ENCODE measurements around the gene BCKDHA.

Gene BCKDHA

GRCh38 chr19:41413947-41414346 lies 16.3 kb downstream of the BCKDHA start:
- no peak overlapping the region for H3K4me3 ChIP-seq (ENCODE audit: insufficient read depth, low read length, poor library complexity, severe bottlenecking)
- H2AFZ ChIP-seq (ENCODE audit: low read depth, low read length, severe bottlenecking), result no peak overlapping the region
- H3K36me3 ChIP-seq (ENCODE audit: low read length), result no peaks in the 10 kb centered on the region
- no peak overlapping the region for H3K27ac ChIP-seq (ENCODE audit: low read depth, low read length)
- H3F3A ChIP-seq (ENCODE audit: insufficient read depth), result no peaks in the 10 kb centered on the region
- no peak overlapping the region for H3K4me2 ChIP-seq (ENCODE audit: low read depth, low read length, poor library complexity, severe bottlenecking)
- H3K9me2 ChIP-seq (replicated peaks; ENCODE audit: insufficient read depth, low read length), result no peaks in the 10 kb centered on the region
- H3K9me3 ChIP-seq (ENCODE audit: insufficient read depth, low read length), result no peaks in the 10 kb centered on the region
- no peaks in the 10 kb centered on the region for H3K27me3 ChIP-seq (ENCODE audit: low read length)
- TF ChIP-seq EZH2phosphoT487 (conservative IDR thresholded peaks at IDR 0.05; ENCODE audit: low read length) (no peak), CTCF (IDR thresholded peaks at IDR 0.05; ENCODE audit: insufficient read depth, low read length, poor library complexity, severe bottlenecking) (no peak)
- no peaks in the 10 kb centered on the region for H3K79me2 ChIP-seq (ENCODE audit: insufficient read depth, low read length)
- no peak overlapping the region for H3K9ac ChIP-seq (ENCODE audit: low read length)
- no peaks in the 10 kb centered on the region for H4K20me1 ChIP-seq (ENCODE audit: low read depth, low read length)

- TF ChIP-seq EZH2phosphoT487 (conservative IDR thresholded peaks at IDR 0.05; ENCODE audit: low read length) (no peak), CTCF (IDR thresholded peaks at IDR 0.05; ENCODE audit: insufficient read depth, low read length, poor library complexity, severe bottlenecking) (no peak)
- no peak overlapping the region for H3K4me3 ChIP-seq (ENCODE audit: insufficient read depth, low read length, poor library complexity, severe bottlenecking)
- H3K4me2 ChIP-seq (ENCODE audit: low read depth, low read length, poor library complexity, severe bottlenecking), result no peak overlapping the region
- H3K36me3 ChIP-seq (ENCODE audit: low read length), result no peaks in the 10 kb centered on the region
- H3K27ac ChIP-seq (ENCODE audit: low read depth, low read length), result no peak overlapping the region
- H3K9ac ChIP-seq (ENCODE audit: low read length), result no peak overlapping the region
- no peaks in the 10 kb centered on the region for H3F3A ChIP-seq (ENCODE audit: insufficient read depth)
- H3K27me3 ChIP-seq (ENCODE audit: low read length), result no peaks in the 10 kb centered on the region
- H2AFZ ChIP-seq (ENCODE audit: low read depth, low read length, severe bottlenecking), result no peak overlapping the region
- no peaks in the 10 kb centered on the region for H3K9me2 ChIP-seq (replicated peaks; ENCODE audit: insufficient read depth, low read length)
- H3K9me3 ChIP-seq (ENCODE audit: insufficient read depth, low read length), result no peaks in the 10 kb centered on the region
- no peaks in the 10 kb centered on the region for H4K20me1 ChIP-seq (ENCODE audit: low read depth, low read length)
- H3K79me2 ChIP-seq (ENCODE audit: insufficient read depth, low read length), result no peaks in the 10 kb centered on the region
Observed at GRCh38 chr19:41414461-41414860, 16.8 kb downstream of the BCKDHA start.

- Histone ChIP-seq H3K27ac (ENCODE audit: low read depth, low read length) (no peak overlapping the region), H3K27me3 (ENCODE audit: low read length) (no peaks in the 10 kb centered on the region), H3K4me3 (ENCODE audit: insufficient read depth, low read length, poor library complexity, severe bottlenecking) (no peak overlapping the region), H3F3A (ENCODE audit: insufficient read depth) (no peaks in the 10 kb centered on the region), H3K9me2 (replicated peaks; ENCODE audit: insufficient read depth, low read length) (no peaks in the 10 kb centered on the region), H2AFZ (ENCODE audit: low read depth, low read length, severe bottlenecking) (no peak overlapping the region), H3K79me2 (ENCODE audit: insufficient read depth, low read length) (no peaks in the 10 kb centered on the region), H4K20me1 (ENCODE audit: low read depth, low read length) (no peaks in the 10 kb centered on the region), H3K9me3 (ENCODE audit: insufficient read depth, low read length) (no peaks in the 10 kb centered on the region), H3K9ac (ENCODE audit: low read length) (no peak overlapping the region), H3K36me3 (ENCODE audit: low read length) (no peaks in the 10 kb centered on the region), H3K4me2 (ENCODE audit: low read depth, low read length, poor library complexity, severe bottlenecking) (no peak overlapping the region)
- TF ChIP-seq CTCF (IDR thresholded peaks at IDR 0.05; ENCODE audit: insufficient read depth, low read length, poor library complexity, severe bottlenecking) (no peak), EZH2phosphoT487 (conservative IDR thresholded peaks at IDR 0.05; ENCODE audit: low read length) (no peak)
Observed at GRCh38 chr19:41415154-41415571, 17.5 kb downstream of the BCKDHA start.
